Measurements from ENCODE around the gene FBXL17.

Gene FBXL17

GRCh38 chr5:108249785-108250426 lies 132.0 kb downstream of the FBXL17 start:
- no peak for DNase-seq (ENCODE audit: low read depth, low spot score)

- no peak for DNase-seq (ENCODE audit: low read depth, low spot score)
Observed at GRCh38 chr5:108249095-108249784, 132.7 kb downstream of the FBXL17 start.

- peak; percentile 83 for DNase-seq (ENCODE audit: low read depth, low spot score)
Observed at GRCh38 chr5:108238936-108239887, 142.7 kb downstream of the FBXL17 start.

GRCh38 chr5:108238461-108238860 lies 143.4 kb downstream of the FBXL17 start:
- DNase-seq (ENCODE audit: low read depth, low spot score), result no peak

- peak; percentile 23 for DNase-seq (ENCODE audit: low read depth, low spot score)
Observed at GRCh38 chr5:108233617-108234155, 148.2 kb downstream of the FBXL17 start.

- no peak for DNase-seq (ENCODE audit: low read depth, low spot score)
Observed at GRCh38 chr5:108232805-108233204, 149.1 kb downstream of the FBXL17 start.

GRCh38 chr5:108222011-108222410 lies 159.9 kb downstream of the FBXL17 start:
- DNase-seq (ENCODE audit: low read depth, low spot score), result no peak

- DNase-seq (ENCODE audit: low read depth, low spot score), result no peak
Observed at GRCh38 chr5:108220834-108221233, 161.1 kb downstream of the FBXL17 start.

- peak; percentile 70 for DNase-seq (ENCODE audit: low read depth, low spot score)
Observed at GRCh38 chr5:108216890-108217289, 165.0 kb downstream of the FBXL17 start.

- DNase-seq (ENCODE audit: low read depth, low spot score), result no peak
Observed at GRCh38 chr5:108214857-108215256, 167.0 kb downstream of the FBXL17 start.

GRCh38 chr5:108212775-108213346 lies 169.0 kb downstream of the FBXL17 start:
- DNase-seq (ENCODE audit: low read depth, low spot score), result peak; percentile 88

- DNase-seq (ENCODE audit: low read depth, low spot score), result no peak
Observed at GRCh38 chr5:108206707-108207106, 175.2 kb downstream of the FBXL17 start.

- no peak for DNase-seq (ENCODE audit: low read depth, low spot score)
Observed at GRCh38 chr5:108201721-108202120, 180.2 kb downstream of the FBXL17 start.

GRCh38 chr5:108196276-108196675 lies 185.6 kb downstream of the FBXL17 start:
- no peak for DNase-seq (ENCODE audit: low read depth, low spot score)

GRCh38 chr5:108193021-108193795 lies 188.7 kb downstream of the FBXL17 start:
- no peak for DNase-seq (ENCODE audit: low read depth, low spot score)

GRCh38 chr5:108184940-108185339 lies 197.0 kb downstream of the FBXL17 start:
- no peak for DNase-seq (ENCODE audit: low read depth, low spot score)

- DNase-seq (ENCODE audit: low read depth, low spot score), result no peak
Observed at GRCh38 chr5:108181975-108182374, 199.9 kb downstream of the FBXL17 start.

- DNase-seq (ENCODE audit: low read depth, low spot score), result no peak
Observed at GRCh38 chr5:108174286-108174685, 207.6 kb downstream of the FBXL17 start.

- no peak for DNase-seq (ENCODE audit: low read depth, low spot score)
Observed at GRCh38 chr5:108171759-108172158, 210.1 kb downstream of the FBXL17 start.

GRCh38 chr5:108168915-108169314 lies 213.0 kb downstream of the FBXL17 start:
- DNase-seq (ENCODE audit: low read depth, low spot score), result no peak

- DNase-seq (ENCODE audit: low read depth, low spot score), result no peak
Observed at GRCh38 chr5:108167174-108167573, 214.7 kb downstream of the FBXL17 start.

Measured in ELF-1 (cell line).